ENCODE measurements around the gene OBSCN. TPM values are rescaled to one million over a fixed set of nuclear protein-coding genes. Genes with fewer than 3 reads are reported as not detected.

OBSCN gene
- total RNA-seq, 2 donors from 2014 or later = 34.3 to 45.2 TPM

DNA sequence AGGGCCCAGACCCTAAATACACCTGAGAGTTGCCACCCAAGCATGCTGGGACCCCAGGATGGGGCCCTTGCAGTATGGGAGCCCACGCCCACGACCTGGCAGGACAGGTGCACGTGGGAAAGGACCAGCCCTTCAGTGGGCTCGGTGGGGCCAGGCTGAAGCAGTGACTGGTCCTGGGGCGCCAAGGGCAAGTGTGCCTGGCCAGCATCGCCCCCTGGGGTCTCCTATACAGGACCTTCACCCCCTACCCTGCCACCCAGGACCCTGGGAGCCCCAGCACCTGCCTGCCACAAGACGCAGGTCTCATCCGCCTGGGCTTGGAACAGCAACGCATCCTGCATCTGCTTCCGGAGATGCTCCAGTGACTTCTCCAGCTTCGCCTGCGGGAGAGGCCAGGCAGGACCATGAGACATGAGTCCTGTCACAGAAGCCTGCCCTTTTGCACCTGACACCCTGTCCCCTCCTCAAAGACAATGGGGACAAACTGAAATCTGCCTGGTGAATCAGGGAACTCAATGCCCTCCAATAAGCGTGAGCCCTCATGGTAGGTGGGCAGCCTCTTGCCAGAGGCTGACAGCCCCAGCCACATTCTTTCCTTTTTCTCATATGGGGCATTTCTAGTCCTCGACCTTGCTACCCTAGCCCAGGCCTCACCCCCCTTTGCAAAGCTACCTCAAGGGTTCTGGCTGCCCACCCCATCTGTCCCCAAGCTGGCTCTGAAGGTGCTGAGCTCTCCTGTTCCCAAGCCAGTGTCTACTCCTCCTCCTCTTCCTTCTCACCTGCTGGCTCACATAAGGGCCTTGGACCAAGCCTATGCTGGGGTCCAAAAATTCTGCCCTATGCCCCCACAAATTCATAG lies 194.2 kb downstream of the OBSCN start:
- Histone ChIP-seq H3K27ac (no peak overlapping the region), H3K4me1 (replicated peaks) (peaks cover 16% of the 10 kb centered on the region), H3K4me3 (no peak overlapping the region), H3K27me3 (replicated peaks; ENCODE audit: insufficient read depth) (no peaks in the 10 kb centered on the region), H3K36me3 (no peaks in the 10 kb centered on the region), H3K9me3 (no peaks in the 10 kb centered on the region)
- intact Hi-C loops (cut with DNase I) = no loop called here
- TF ChIP-seq POLR2AphosphoS5 (IDR thresholded peaks at IDR 0.05) (no peak), POLR2A (IDR thresholded peaks at IDR 0.05) (no peak)
- TF ChIP-seq, protein P1, sequence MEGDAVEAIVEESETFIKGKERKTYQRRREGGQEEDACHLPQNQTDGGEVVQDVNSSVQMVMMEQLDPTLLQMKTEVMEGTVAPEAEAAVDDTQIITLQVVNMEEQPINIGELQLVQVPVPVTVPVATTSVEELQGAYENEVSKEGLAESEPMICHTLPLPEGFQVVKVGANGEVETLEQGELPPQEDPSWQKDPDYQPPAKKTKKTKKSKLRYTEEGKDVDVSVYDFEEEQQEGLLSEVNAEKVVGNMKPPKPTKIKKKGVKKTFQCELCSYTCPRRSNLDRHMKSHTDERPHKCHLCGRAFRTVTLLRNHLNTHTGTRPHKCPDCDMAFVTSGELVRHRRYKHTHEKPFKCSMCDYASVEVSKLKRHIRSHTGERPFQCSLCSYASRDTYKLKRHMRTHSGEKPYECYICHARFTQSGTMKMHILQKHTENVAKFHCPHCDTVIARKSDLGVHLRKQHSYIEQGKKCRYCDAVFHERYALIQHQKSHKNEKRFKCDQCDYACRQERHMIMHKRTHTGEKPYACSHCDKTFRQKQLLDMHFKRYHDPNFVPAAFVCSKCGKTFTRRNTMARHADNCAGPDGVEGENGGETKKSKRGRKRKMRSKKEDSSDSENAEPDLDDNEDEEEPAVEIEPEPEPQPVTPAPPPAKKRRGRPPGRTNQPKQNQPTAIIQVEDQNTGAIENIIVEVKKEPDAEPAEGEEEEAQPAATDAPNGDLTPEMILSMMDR (IDR thresholded peaks at IDR 0.05) = no peak
- 89% methylated on average over 14 of the region's 14 CpGs for WGBS
- no peak for DNase-seq (ENCODE audit: low spot score)

DNA sequence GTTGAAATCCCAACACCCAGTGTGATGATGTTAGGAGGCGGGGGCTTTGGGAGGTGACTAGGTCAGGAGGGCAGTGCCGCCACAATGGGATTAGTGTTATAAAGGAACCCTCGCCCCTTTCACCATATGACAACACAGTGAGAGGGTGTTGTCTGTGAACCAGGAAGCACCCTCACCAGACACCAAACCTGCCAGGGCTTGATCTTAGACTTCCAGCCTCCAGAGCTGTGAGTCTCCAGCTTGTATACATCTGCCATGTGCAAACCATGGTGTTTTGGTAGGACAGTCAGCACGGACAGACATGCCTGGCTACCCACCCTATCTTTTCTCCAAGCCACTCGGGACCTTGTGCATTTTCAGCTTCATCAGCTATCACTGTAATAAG lies 194.8 kb downstream of the OBSCN start:
- WGBS = 86% methylated on average over 5 of the region's 5 CpGs
- intact Hi-C loops (cut with DNase I) = no loop called here
- Histone ChIP-seq H3K9me3 (no peaks in the 10 kb centered on the region), H3K27me3 (replicated peaks; ENCODE audit: insufficient read depth) (no peaks in the 10 kb centered on the region), H3K36me3 (no peaks in the 10 kb centered on the region), H3K4me3 (no peak overlapping the region), H3K27ac (no peak overlapping the region), H3K4me1 (replicated peaks) (peaks cover 16% of the 10 kb centered on the region)
- DNase-seq (ENCODE audit: low spot score) = no peak
- no peak for TF ChIP-seq POLR2AphosphoS5 (IDR thresholded peaks at IDR 0.05)
- TF ChIP-seq, protein P1 (IDR thresholded peaks at IDR 0.05) = no peak
- TF ChIP-seq POLR2A (IDR thresholded peaks at IDR 0.05) = no peak

DNA sequence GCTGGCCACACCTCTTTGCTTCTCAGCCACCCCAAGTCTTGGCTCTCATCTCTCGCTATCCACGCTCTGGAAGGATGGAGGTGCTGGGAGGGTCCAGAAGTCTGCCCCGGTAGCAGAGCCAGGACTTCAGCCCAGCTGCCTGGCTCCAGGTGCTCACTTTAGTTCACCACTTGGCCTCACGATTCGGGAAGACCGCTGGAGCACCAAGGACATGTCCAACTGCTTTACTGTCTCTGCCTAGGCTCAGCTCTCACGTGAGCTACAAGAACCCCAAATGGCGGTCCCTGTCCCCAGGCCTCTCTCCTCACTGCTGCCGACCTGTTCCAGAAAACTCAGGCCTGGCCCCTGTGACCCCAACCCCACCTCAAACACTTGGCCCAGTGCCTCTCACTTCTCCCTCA lies 195.4 kb downstream of the OBSCN start:
- H3K27ac ChIP-seq = no peak overlapping the region
- no peaks in the 10 kb centered on the region for H3K9me3 ChIP-seq
- no peaks in the 10 kb centered on the region for H3K36me3 ChIP-seq
- H3K27me3 ChIP-seq (replicated peaks; ENCODE audit: insufficient read depth) = no peaks in the 10 kb centered on the region
- 91% methylated on average over 9 of the region's 9 CpGs for WGBS
- DNase-seq (ENCODE audit: low spot score) = no peak
- intact Hi-C loops (cut with DNase I) = no loop called here
- TF ChIP-seq POLR2AphosphoS5 (IDR thresholded peaks at IDR 0.05) (no peak), POLR2A (IDR thresholded peaks at IDR 0.05) (no peak)
- TF ChIP-seq, protein P1 (IDR thresholded peaks at IDR 0.05) = no peak
- no peak overlapping the region for H3K4me3 ChIP-seq
- peaks cover 16% of the 10 kb centered on the region for H3K4me1 ChIP-seq (replicated peaks)

DNA sequence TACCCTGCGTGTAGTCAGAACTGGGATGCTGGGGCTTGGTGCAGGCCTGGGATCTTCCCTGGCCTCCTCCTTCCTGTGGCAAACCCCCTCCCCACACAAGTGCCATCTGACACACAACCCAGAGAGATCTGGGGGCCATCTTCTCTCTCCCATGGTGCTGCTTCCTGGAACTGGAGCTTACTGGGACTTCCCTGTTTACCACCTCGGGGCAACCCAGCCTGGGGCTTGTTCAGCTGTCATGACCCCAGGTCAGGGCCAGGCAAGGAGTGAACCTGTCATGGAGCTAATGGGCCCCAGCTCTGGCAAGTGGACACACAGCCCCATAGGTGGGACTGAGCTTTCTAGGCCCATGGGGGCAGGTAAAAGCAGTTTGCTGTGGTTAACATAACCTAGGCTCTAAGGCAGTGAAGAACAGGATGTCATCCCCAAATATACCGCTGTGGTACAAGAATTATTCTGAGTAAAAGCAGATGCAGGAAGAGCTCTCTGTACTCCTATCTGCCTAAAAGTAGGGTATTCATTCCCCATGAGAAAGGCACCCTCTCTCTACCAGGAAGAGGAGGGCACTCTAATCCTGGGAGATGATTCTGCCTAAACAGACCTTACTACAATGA lies 196.4 kb downstream of the OBSCN start:
- no peak for DNase-seq (ENCODE audit: low spot score)
- Histone ChIP-seq H3K36me3 (no peaks in the 10 kb centered on the region), H3K4me3 (no peak overlapping the region), H3K9me3 (no peaks in the 10 kb centered on the region), H3K4me1 (replicated peaks) (peaks cover 16% of the 10 kb centered on the region), H3K27me3 (replicated peaks; ENCODE audit: insufficient read depth) (no peaks in the 10 kb centered on the region), H3K27ac (no peak overlapping the region)
- WGBS = 98% methylated on average over 3 of the region's 3 CpGs
- intact Hi-C loops (cut with DNase I) = no loop called here
- TF ChIP-seq POLR2A (IDR thresholded peaks at IDR 0.05) (no peak), POLR2AphosphoS5 (IDR thresholded peaks at IDR 0.05) (no peak)
- TF ChIP-seq, protein P1 (IDR thresholded peaks at IDR 0.05) = no peak

Data from prostate gland (tissue), 2 donors.